Lower leg skin (tissue), 4 donors: ENCODE results near the gene LYG1. TPM values are rescaled to one million over a fixed set of nuclear protein-coding genes. Genes with fewer than 3 reads are reported as not detected.

Experiments used
- DNase-seq, 2 donors: peaks; one replicate each; pipeline ENCODE4 v3.0.0-alpha.2; 2019; ENCODE audit warnings: low spot score in 2 of 2
- H3K4me3 ChIP-seq: fragments of 200-600 bp; sonication (generic); 2 replicates; pipeline ENCODE4 v1.5.1; 2017; ENCODE audit warnings: mild to moderate bottlenecking, low read depth; ENCODE audit not compliant: poor library complexity, severe bottlenecking
- CTCF ChIP-seq, 3 donors: fragments of 450-650 bp; IDR thresholded peaks; one replicate each; pipeline ENCODE4 v1.5.1; 2016; ENCODE audit warnings: antibody characterized with exemption in 3 of 3, mild to moderate bottlenecking in 3 of 3, moderate library complexity in 2 of 3
- POLR2A ChIP-seq, 2 donors: fragments of 450-650 bp; IDR thresholded peaks; one replicate each; pipeline ENCODE4 v1.6.1; 2016 to 2017; ENCODE audit warnings: antibody characterized with exemption in 2 of 2, mild to moderate bottlenecking in 1 of 2, moderate library complexity in 1 of 2
- WGBS, 2 donors: methylation state at CpG; one replicate each; pipeline ENCODE4 v1.1.5; 2018; 5-methylcytosine and 5-hydroxymethylcytosine counted together
- intact Hi-C: fragments of 100-400 bp; cut with DNase I; formaldehyde crosslinking; loops from one replicate; pipeline ENCODE4 v1.15.0; 2023; ENCODE audit warnings: low total_unique reads
- total RNA-seq, 4 donors: library from RNA; depleted of rRNA; stranded (reverse); fragments of >200 nt; gene quantifications; one replicate each; pipeline ENCODE4 v1.1.0, GENCODE V29; 2016

The LYG1 gene
- total RNA-seq, 4 donors from 2014 or later = 0.97 to 1.7 TPM; not detected in 2

GRCh38 chr2:99238599-99238998 lies 62.4 kb downstream of the LYG1 start:
- intact Hi-C loops = no loop called here
- WGBS, 2 donors = 88 to 91% methylated on average over 6 of the region's 6 CpGs
- H3K4me3 ChIP-seq = no peak overlapping the region
- DNase-seq = no peak
- no peak for TF ChIP-seq POLR2A (IDR thresholded peaks at IDR 0.05)
- no peak for TF ChIP-seq CTCF (IDR thresholded peaks at IDR 0.05)

Other genes with a start within 250 kb of the LYG1 start
- 1 to 10 TPM; 1.2 to 4.2 (median 2.7) TPM for gene C2orf15, start 159.5 kb downstream of the LYG1 start, total RNA-seq
- 10 to 100 TPM in 2 of 4 donors, 1 to 10 TPM in 2; 7.0 to 12.6 (median 10.8) TPM for gene TSGA10, start 146.3 kb downstream of the LYG1 start, total RNA-seq
- gene LIPT1, start 146.2 kb downstream of the LYG1 start, total RNA-seq = 1 to 10 TPM; 3.3 to 9.8 (median 5.7) TPM
- 10 to 100 TPM; 14.5 to 32.4 (median 25.4) TPM for gene MITD1, start 120.1 kb downstream of the LYG1 start, total RNA-seq
- 10 to 100 TPM; 26.6 to 33.0 (median 30.0) TPM for gene MRPL30, start 120.0 kb downstream of the LYG1 start, total RNA-seq
- 1 to 10 TPM in 1 of 4 donors, not detected in 3; 9.6 TPM for gene LYG2, start 45.5 kb downstream of the LYG1 start, total RNA-seq
- gene TXNDC9, start 35.1 kb upstream of the LYG1 start, total RNA-seq = 10 to 100 TPM; 22.8 to 36.5 (median 33.1) TPM
- 10 to 100 TPM; 25.4 to 30.7 (median 29.0) TPM for gene EIF5B, start 36.2 kb upstream of the LYG1 start, total RNA-seq
- gene REV1, start 188.8 kb upstream of the LYG1 start, total RNA-seq = 10 to 100 TPM; 37.3 to 71.0 (median 48.5) TPM